Endothelial cell of umbilical vein (primary cell): ENCODE results near the gene SGSH. TPM values are rescaled to one million over a fixed set of nuclear protein-coding genes. Genes with fewer than 3 reads are reported as not detected.

Source experiments
- BruUV-seq: library from RNA; stranded (reverse); fragments of 400-500 nt; replicated peaks from 2 replicates; lab custom pipeline; 2021; lab: Mats Ljungman, UMichigan
- CTCF ChIA-PET: fragments of 300-600, 350-600 bp; sonication (Branson Sonifier 250); formaldehyde crosslinking; loops from one replicate; lab custom pipeline; 2021; ENCODE audit warnings: antibody characterized with exemption, inconsistent platforms; lab: Charles Lee
- POLR2A ChIA-PET: fragments of 300-600, 350-600 bp; sonication (Branson Sonifier 250); formaldehyde crosslinking; loops from one replicate; lab custom pipeline; 2021; ENCODE audit warnings: antibody characterized with exemption, inconsistent platforms; lab: Charles Lee
- DNase-seq: peaks from one replicate; pipeline ENCODE4 v3.0.0-alpha.2; 2011; ENCODE audit warnings: low read depth, low spot score
- FAIRE-seq: peaks from 2 replicates; lab custom pipeline; 2011; peaks lifted over from hg19 to GRCh38; lab: Jason Lieb, UNC
- H2AFZ ChIP-seq: 2 replicates; pipeline ENCODE4 v1.6.0; 2012; ENCODE audit warnings: low read depth, low read length, control low read depth, inconsistent platforms
- H3K27ac ChIP-seq: 2 replicates; pipeline ENCODE4 v1.5.1; 2011; ENCODE audit warnings: low read depth, mild to moderate bottlenecking, control low read depth, low read length, moderate library complexity; ENCODE audit not compliant: insufficient read depth
- H3K27me3 ChIP-seq, 2 experiments: 2 replicates each; pipeline versions ENCODE4 v1.6.0 to v1.6.1; 2011; ENCODE audit warnings: low read length in 2 of 2, mixed read lengths in 1 of 2; ENCODE audit not compliant: control insufficient read depth in 2 of 2, insufficient read depth in 2 of 2
- H3K36me3 ChIP-seq, 2 experiments: 2 replicates in 1 of 2; 3 replicates in 1 of 2; pipeline ENCODE4 v1.5.1; 2011; ENCODE audit warnings: low read length in 2 of 2, mild to moderate bottlenecking in 1 of 2, moderate library complexity in 1 of 2; ENCODE audit not compliant: control insufficient read depth in 2 of 2, insufficient read depth in 2 of 2; ENCODE audit errors: extremely low read depth in 1 of 2
- H3K4me1 ChIP-seq: 3 replicates; pipeline ENCODE4 v1.5.1; 2011; ENCODE audit warnings: mild to moderate bottlenecking, low read length; ENCODE audit not compliant: control insufficient read depth, insufficient read depth; ENCODE audit errors: extremely low read depth
- H3K4me2 ChIP-seq: 2 replicates; pipeline ENCODE4 v1.6.1; 2011; ENCODE audit warnings: low read length, control low read depth, mixed read lengths; ENCODE audit not compliant: insufficient read depth
- H3K4me3 ChIP-seq, 3 experiments: fragments of 200-600 bp in 1 of 3; sonication (generic), shearing (Covaris generic) in 1 of 3; replicated peaks in 1 of 3; 2 replicates each; pipeline ENCODE4 v1.5.1; 2011 to 2016; ENCODE audit warnings: control low read depth in 3 of 3, low read length in 3 of 3, mild to moderate bottlenecking in 2 of 3, inconsistent platforms in 1 of 3, low read depth in 1 of 3, moderate library complexity in 1 of 3; ENCODE audit not compliant: insufficient read depth in 1 of 3
- H3K79me2 ChIP-seq: 2 replicates; pipeline ENCODE4 v1.6.0; 2012; ENCODE audit warnings: low read length, inconsistent platforms; ENCODE audit not compliant: control insufficient read depth, insufficient read depth
- H3K9ac ChIP-seq: replicated peaks from 2 replicates; pipeline ENCODE3; 2011; ENCODE audit warnings: low read length, control low read depth; ENCODE audit not compliant: insufficient read depth; ENCODE audit errors: extremely low read depth
- H3K9me1 ChIP-seq: replicated peaks from 3 replicates; pipeline ENCODE4 v1.6.0; 2011; ENCODE audit warnings: mild to moderate bottlenecking, low read length; ENCODE audit not compliant: control insufficient read depth, insufficient read depth; ENCODE audit errors: extremely low read depth
- H3K9me3 ChIP-seq: replicated peaks from 2 replicates; pipeline ENCODE4 v1.5.1; 2012; ENCODE audit warnings: low read length, inconsistent platforms; ENCODE audit not compliant: control insufficient read depth, insufficient read depth
- H4K20me1 ChIP-seq: replicated peaks from 2 replicates; pipeline ENCODE3; 2011; ENCODE audit warnings: mild to moderate bottlenecking, low read length; ENCODE audit not compliant: control insufficient read depth, insufficient read depth; ENCODE audit errors: extremely low read depth
- EZH2 ChIP-seq: IDR thresholded peaks from 2 replicates; pipeline ENCODE4 v1.6.1; 2012; ENCODE audit warnings: borderline replicate concordance, low read depth, mild to moderate bottlenecking, moderate library complexity, low read length, inconsistent platforms; ENCODE audit not compliant: severe bottlenecking
- FOS ChIP-seq: IDR thresholded peaks from 2 replicates; pipeline ENCODE4 v1.6.1; 2011; ENCODE audit warnings: mild to moderate bottlenecking, low read length, moderate library complexity, borderline replicate concordance; ENCODE audit not compliant: insufficient read depth
- GATA2 ChIP-seq: IDR thresholded peaks from 2 replicates; pipeline ENCODE4 v1.7.0; 2011; ENCODE audit warnings: low read depth, mild to moderate bottlenecking, moderate library complexity, mixed read lengths, low read length; ENCODE audit not compliant: insufficient read length, insufficient read depth
- JUN ChIP-seq: IDR thresholded peaks from 2 replicates; pipeline ENCODE4 v1.6.1; 2011; ENCODE audit warnings: borderline replicate concordance, low read depth; ENCODE audit not compliant: insufficient read length, insufficient read depth
- MYC ChIP-seq: IDR thresholded peaks from one replicate; pipeline ENCODE4 v1.6.1; 2011; ENCODE audit warnings: mild to moderate bottlenecking, low read depth, low read length
- POLR2A ChIP-seq: IDR thresholded peaks from 2 replicates; pipeline ENCODE4 v1.6.1; 2012; ENCODE audit warnings: low read depth, mild to moderate bottlenecking, control low read depth, low read length
- POLR2AphosphoS5 ChIP-seq: IDR thresholded peaks from 2 replicates; pipeline ENCODE4 v1.6.1; 2012; ENCODE audit warnings: low read depth, mild to moderate bottlenecking, control low read depth, low read length, moderate library complexity; ENCODE audit not compliant: insufficient read depth
- dilution Hi-C: fragments of 300-500 bp; cut with MboI; formaldehyde crosslinking; loops from one replicate; pipeline ENCODE4 v1.15.0; 2019; ENCODE audit warnings: low sequenced_read_pairs; ENCODE audit not compliant: extremely low pct_ligation_motif_present
- intact Hi-C: fragments of 100-400 bp; cut with micrococcal nuclease; formaldehyde crosslinking; loops from one replicate; pipeline ENCODE4 v1.10.0; 2022
- polyA plus RNA-seq, 4 experiments: library from polyadenylated mRNA; depleted of rRNA in 3 of 4; stranded (reverse) in 3 of 4; unstranded in 1 of 4; fragments of >200 nt; gene quantifications; 2 replicates each; pipeline versions ENCODE4 v1.2.1 to v1.2.3, GENCODE V29; 2011 to 2012; ENCODE audit warnings: missing spikeins in 1 of 4
- total RNA-seq: library from RNA; stranded (reverse); gene quantifications from 2 replicates; pipeline ENCODE4 v1.2.3, GENCODE V29; 2021
- TF ChIP-seq, protein P1 (sequence below), 2 donors: IDR thresholded peaks; 1 replicate in 1 of 2; 2 replicates in 1 of 2; pipeline ENCODE4 v1.5.1; 2011; ENCODE audit warnings: low read length in 2 of 2, mild to moderate bottlenecking in 2 of 2, moderate library complexity in 2 of 2, control low read depth in 1 of 2, inconsistent platforms in 1 of 2, low read depth in 1 of 2; ENCODE audit not compliant: insufficient read depth in 1 of 2; ENCODE audit errors: extremely low read depth in 1 of 2
- TF ChIP-seq, protein P2 (sequence below): IDR thresholded peaks from 2 replicates; pipeline ENCODE4 v1.6.1; 2011; ENCODE audit not compliant: insufficient read depth, insufficient read length

Gene SGSH
- total and polyA plus RNA-seq, 2 donors (not counting 3 experiments of a cell fraction or from before 2014, with no cell fraction given), result 81.4 to 217 TPM

DNA sequence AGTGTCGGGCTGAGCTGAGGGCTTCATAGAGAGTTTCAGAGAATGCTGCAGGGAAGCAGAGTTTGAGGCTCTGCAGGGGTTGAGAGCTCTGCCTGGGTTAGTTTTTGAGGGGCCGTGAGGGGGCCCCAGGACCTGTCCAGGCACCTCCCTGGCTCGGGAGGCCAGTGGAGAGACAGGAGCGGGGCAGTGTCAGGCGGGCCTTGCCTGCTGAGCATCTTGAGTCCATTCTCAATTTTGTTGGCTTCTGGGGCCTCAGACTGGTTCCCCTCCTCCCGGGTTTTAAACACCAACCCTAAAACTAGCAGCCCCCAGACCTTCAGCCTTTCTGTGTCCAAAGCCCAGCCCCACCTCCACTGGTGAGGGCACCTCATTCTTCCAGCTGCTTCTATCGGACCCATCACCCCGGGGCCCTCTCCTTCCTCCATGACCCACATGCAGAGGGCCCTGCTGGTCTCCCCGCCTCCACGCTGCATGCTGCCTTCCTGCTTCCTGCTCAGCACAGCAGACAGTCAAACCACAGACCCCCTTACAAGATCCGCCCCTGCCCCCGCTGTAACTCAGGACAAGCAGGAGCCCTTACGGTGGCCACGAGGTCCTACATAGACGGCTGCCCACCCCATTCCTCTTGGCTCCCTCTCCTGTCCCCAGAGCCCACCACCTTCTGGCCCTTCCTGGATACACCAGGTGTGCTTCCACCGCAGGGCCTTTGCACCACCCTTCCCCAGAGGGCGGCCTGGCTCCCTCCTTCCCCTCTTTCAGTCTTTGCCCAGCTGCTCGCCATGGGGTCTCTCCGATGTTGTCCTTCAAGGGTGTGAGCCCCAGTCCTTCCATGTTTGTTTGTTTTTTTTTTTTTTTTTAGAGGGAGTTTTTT, 44.3 kb upstream of the SGSH start:
- Histone ChIP-seq H4K20me1 (no peaks in the 10 kb centered on the region), H3K27ac (no peak overlapping the region), H3K79me2 (peaks cover 22% of the 10 kb centered on the region), H3K36me3 (peaks cover 2 to 7% of the 10 kb centered on the region in 2 experiments), H3K27me3 (no peaks in the 10 kb centered on the region), H2AFZ (no peak overlapping the region), H3K9ac (peak overlapping the region; percentile 29), H3K4me3 (peak overlapping the region in 1 of 3 experiments; percentile 12), H3K9me1 (no peaks in the 10 kb centered on the region), H3K4me2 (peak overlapping the region; percentile 71), H3K4me1 (peaks cover 30% of the 10 kb centered on the region), H3K9me3 (no peaks in the 10 kb centered on the region)
- ChIA-PET CTCF (no interaction called here), POLR2A (no interaction called here)
- FAIRE-seq, result no peak
- TF ChIP-seq GATA2, result no peak
- TF ChIP-seq, protein P1, sequence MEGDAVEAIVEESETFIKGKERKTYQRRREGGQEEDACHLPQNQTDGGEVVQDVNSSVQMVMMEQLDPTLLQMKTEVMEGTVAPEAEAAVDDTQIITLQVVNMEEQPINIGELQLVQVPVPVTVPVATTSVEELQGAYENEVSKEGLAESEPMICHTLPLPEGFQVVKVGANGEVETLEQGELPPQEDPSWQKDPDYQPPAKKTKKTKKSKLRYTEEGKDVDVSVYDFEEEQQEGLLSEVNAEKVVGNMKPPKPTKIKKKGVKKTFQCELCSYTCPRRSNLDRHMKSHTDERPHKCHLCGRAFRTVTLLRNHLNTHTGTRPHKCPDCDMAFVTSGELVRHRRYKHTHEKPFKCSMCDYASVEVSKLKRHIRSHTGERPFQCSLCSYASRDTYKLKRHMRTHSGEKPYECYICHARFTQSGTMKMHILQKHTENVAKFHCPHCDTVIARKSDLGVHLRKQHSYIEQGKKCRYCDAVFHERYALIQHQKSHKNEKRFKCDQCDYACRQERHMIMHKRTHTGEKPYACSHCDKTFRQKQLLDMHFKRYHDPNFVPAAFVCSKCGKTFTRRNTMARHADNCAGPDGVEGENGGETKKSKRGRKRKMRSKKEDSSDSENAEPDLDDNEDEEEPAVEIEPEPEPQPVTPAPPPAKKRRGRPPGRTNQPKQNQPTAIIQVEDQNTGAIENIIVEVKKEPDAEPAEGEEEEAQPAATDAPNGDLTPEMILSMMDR (IDR thresholded peaks at IDR 0.05; ENCODE audit: extremely low read depth in 1 of 2, insufficient read depth in 1 of 2, low read depth in 1 of 2, low read length in 2 of 2), result no peak
- TF ChIP-seq, protein P2, sequence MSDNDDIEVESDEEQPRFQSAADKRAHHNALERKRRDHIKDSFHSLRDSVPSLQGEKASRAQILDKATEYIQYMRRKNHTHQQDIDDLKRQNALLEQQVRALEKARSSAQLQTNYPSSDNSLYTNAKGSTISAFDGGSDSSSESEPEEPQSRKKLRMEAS, result no peak
- TF ChIP-seq JUN, result no peak
- TF ChIP-seq POLR2A, result no peak
- no peak for TF ChIP-seq MYC
- TF ChIP-seq FOS, result no peak
- no peak for TF ChIP-seq EZH2
- no peak for TF ChIP-seq POLR2AphosphoS5
- DNase-seq, result no peak
- BruUV-seq, result no TSS peak
- dilution Hi-C loops, result no loop called here
- intact Hi-C loops, result loop anchor here (5.0 kb wide), 2 partner anchors 67 to 117 kb away; partner anchors contain the start of gene EIF4A3
